Measurements from ENCODE around the gene SLC25A43. TPM values are rescaled to one million over a fixed set of nuclear protein-coding genes. Genes with fewer than 3 reads are reported as not detected.

SLC25A43 gene
- total and polyA plus RNA-seq, 9 of the 15 experiments (the other 6 are each of a cell fraction or from before 2014, with no cell fraction given): 1.3 to 8.4 (median 4.0) TPM

GRCh38 chrX:119469313-119469635 lies 70.1 kb downstream of the SLC25A43 start (continued):
- TF ChIP-seq ZEB2 (IDR thresholded peaks at IDR 0.05) (0 out of 2 replicates have a peak, but pooled peaks have one; percentile 5), ILF3 (IDR thresholded peaks at IDR 0.05; ENCODE audit: borderline replicate concordance) (no peak), MCM7 (IDR thresholded peaks at IDR 0.05) (no peak), CTBP1 (IDR thresholded peaks at IDR 0.05; ENCODE audit: borderline replicate concordance) (0 out of 2 replicates have a peak, but pooled peaks have one; percentile 0), POLR2B (IDR thresholded peaks at IDR 0.05; ENCODE audit: low read depth, partially characterized antibody) (no peak), KLF1 (tag; IDR thresholded peaks at IDR 0.05) (0 out of 2 replicates have a peak, but pooled peaks have one; percentile 39), CBX8 (IDR thresholded peaks at IDR 0.05; ENCODE audit: borderline replicate concordance, extremely low read depth, low read depth, low read length, poor library complexity, severe bottlenecking) (no peak), ZNF239 (CRISPR knock-in tag; IDR thresholded peaks at IDR 0.05) (no peak), NR4A1 (CRISPR knock-in tag; IDR thresholded peaks at IDR 0.05) (no peak), NR4A1 (tag; IDR thresholded peaks at IDR 0.05) (no peak), POLR2H (tag; IDR thresholded peaks at IDR 0.05; ENCODE audit: low read depth) (no peak), TAL1 (IDR thresholded peaks at IDR 0.05) (no peak), NCOR1 (IDR thresholded peaks at IDR 0.05) (no peak), NCOA6 (IDR thresholded peaks at IDR 0.05) (no peak), KDM1A (IDR thresholded peaks at IDR 0.05) (no peak)
- TF ChIP-seq, protein P1, sequence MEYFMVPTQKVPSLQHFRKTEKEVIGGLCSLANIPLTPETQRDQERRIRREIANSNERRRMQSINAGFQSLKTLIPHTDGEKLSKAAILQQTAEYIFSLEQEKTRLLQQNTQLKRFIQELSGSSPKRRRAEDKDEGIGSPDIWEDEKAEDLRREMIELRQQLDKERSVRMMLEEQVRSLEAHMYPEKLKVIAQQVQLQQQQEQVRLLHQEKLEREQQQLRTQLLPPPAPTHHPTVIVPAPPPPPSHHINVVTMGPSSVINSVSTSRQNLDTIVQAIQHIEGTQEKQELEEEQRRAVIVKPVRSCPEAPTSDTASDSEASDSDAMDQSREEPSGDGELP (CRISPR knock-in tag; IDR thresholded peaks at IDR 0.05; ENCODE audit: borderline replicate concordance): no peak
